IPS-20b (cell line): ENCODE measurements around the gene MRPL44.

ENCODE experiments used
- H3K27ac ChIP-seq: one replicate; pipeline ENCODE4 v1.5.1; 2013; ENCODE audit warnings: low read length
- H3K27me3 ChIP-seq: 2 replicates; pipeline ENCODE4 v1.6.1; 2013; ENCODE audit warnings: mild to moderate bottlenecking, low read length, inconsistent platforms; ENCODE audit not compliant: insufficient read depth
- H3K36me3 ChIP-seq: 2 replicates; pipeline ENCODE4 v1.6.1; 2013; ENCODE audit warnings: low read depth, mild to moderate bottlenecking, inconsistent platforms, low read length, moderate library complexity; ENCODE audit not compliant: insufficient read depth
- H3K4me1 ChIP-seq: 2 replicates; pipeline ENCODE4 v1.6.1; 2013; ENCODE audit warnings: mild to moderate bottlenecking, control low read depth, inconsistent platforms, low read length, moderate library complexity; ENCODE audit not compliant: insufficient read depth
- H3K4me3 ChIP-seq: 2 replicates; pipeline ENCODE4 v1.5.1; 2013; ENCODE audit warnings: mild to moderate bottlenecking, low read length, inconsistent platforms
- H3K9ac ChIP-seq: 2 replicates; pipeline ENCODE4 v1.6.1; 2013; ENCODE audit warnings: low read depth, mild to moderate bottlenecking, inconsistent platforms, low read length, moderate library complexity
- H3K9me3 ChIP-seq: 2 replicates; pipeline ENCODE4 v1.6.1; 2013; ENCODE audit warnings: mild to moderate bottlenecking, low read depth, low read length, inconsistent platforms; ENCODE audit not compliant: insufficient read depth

The MRPL44 gene

DNA sequence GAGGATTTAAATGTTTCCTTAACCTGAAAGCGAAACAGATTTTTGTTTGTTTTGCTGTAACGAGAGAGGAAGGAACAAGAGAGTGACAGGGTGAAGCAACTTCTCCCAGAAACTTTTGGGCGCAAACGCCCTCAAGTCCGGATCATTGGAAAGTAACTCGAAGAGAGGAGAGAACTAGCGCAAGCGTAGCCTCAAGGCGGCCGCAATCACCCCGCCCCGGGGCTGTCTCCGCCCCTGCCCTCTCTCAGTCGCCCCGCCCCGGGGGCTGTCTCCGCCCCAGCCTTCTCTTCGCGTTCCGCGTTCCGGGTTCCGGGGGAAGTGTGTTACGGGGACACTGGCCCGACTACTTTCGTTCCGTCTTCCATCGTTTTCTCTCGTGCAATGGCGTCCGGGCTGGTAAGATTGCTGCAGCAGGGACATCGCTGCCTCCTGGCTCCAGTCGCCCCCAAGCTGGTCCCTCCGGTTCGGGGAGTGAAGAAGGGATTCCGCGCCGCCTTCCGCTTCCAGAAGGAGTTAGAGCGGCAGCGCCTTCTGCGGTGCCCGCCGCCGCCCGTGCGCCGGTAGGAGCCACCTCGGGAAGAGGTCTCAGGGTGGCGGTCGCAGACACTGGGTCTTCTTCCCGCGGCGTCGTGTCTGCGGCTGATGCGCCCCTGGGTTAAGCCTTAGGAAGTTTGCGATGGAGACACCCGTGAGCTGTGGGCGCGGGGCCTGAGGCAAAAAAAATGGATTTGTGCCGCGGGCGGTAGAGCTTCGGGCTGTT lies at the start of gene MRPL44:
TSS of gene MRPL44 (plus strand) at position 372 of the 760 bp plus-strand sequence. CDS start at position 382, 10 bp downstream.
- peaks cover 29% of the 10 kb centered on the region for H3K4me1 ChIP-seq
- H3K27me3 ChIP-seq, result no peaks in the 10 kb centered on the region
- peak within 1 kb of the TSS; percentile 95 for H3K4me3 ChIP-seq
- H3K27ac ChIP-seq, result peak within 1 kb of the TSS; percentile 90
- H3K9ac ChIP-seq, result peak within 1 kb of the TSS; percentile 93
- no peaks in the 10 kb centered on the region for H3K9me3 ChIP-seq
- peaks cover 31% of the 10 kb centered on the region for H3K36me3 ChIP-seq

- Histone ChIP-seq H3K27ac (no peak overlapping the region), H3K4me1 (no peaks in the 10 kb centered on the region), H3K4me3 (no peak overlapping the region), H3K36me3 (peaks cover 44% of the 10 kb centered on the region), H3K27me3 (no peaks in the 10 kb centered on the region), H3K9me3 (no peaks in the 10 kb centered on the region), H3K9ac (no peak overlapping the region)
Observed at GRCh38 chr2:223908304-223908998, 48.8 kb upstream of the MRPL44 start.

- Histone ChIP-seq H3K9ac (no peak overlapping the region), H3K27me3 (no peaks in the 10 kb centered on the region), H3K9me3 (no peaks in the 10 kb centered on the region), H3K36me3 (peaks cover 39% of the 10 kb centered on the region), H3K4me1 (no peaks in the 10 kb centered on the region), H3K4me3 (no peak overlapping the region), H3K27ac (no peak overlapping the region)
Observed at GRCh38 chr2:223909001-223909741, 48.1 kb upstream of the MRPL44 start.

- H3K27me3 ChIP-seq, result no peaks in the 10 kb centered on the region
- H3K4me1 ChIP-seq, result 0 out of 2 replicates have a peak, but pooled peaks cover 3% of the 10 kb centered on the region
- no peaks in the 10 kb centered on the region for H3K9me3 ChIP-seq
- H3K27ac ChIP-seq, result no peak overlapping the region
- H3K36me3 ChIP-seq, result peaks cover 49% of the 10 kb centered on the region
- no peak overlapping the region for H3K9ac ChIP-seq
- H3K4me3 ChIP-seq, result no peak overlapping the region
Observed at GRCh38 chr2:223914324-223914723, 42.9 kb upstream of the MRPL44 start.

DNA sequence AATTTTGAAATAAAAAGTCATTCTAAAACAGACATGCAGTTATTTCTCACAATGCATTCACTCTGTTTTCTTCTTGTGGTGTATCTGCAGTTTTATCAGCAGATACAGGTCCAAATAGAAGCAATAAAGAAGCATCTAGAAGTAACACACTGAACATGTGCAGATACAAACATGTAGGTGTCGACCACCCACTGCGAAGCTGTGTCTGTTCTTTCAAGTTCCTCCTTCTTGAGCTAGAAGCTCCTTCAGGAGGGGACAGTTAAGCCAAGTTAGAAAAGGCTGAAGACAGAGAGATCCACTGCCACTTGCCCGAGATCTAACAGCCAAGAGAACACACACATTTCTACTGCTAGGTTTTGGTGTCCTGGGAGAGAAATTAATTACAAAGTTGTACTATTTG lies 42.2 kb upstream of the MRPL44 start:
- Histone ChIP-seq H3K36me3 (peaks cover 49% of the 10 kb centered on the region), H3K9ac (no peak overlapping the region), H3K27ac (no peak overlapping the region), H3K4me1 (0 out of 2 replicates have a peak, but pooled peaks cover 3% of the 10 kb centered on the region), H3K4me3 (no peak overlapping the region), H3K9me3 (no peaks in the 10 kb centered on the region), H3K27me3 (no peaks in the 10 kb centered on the region)

DNA sequence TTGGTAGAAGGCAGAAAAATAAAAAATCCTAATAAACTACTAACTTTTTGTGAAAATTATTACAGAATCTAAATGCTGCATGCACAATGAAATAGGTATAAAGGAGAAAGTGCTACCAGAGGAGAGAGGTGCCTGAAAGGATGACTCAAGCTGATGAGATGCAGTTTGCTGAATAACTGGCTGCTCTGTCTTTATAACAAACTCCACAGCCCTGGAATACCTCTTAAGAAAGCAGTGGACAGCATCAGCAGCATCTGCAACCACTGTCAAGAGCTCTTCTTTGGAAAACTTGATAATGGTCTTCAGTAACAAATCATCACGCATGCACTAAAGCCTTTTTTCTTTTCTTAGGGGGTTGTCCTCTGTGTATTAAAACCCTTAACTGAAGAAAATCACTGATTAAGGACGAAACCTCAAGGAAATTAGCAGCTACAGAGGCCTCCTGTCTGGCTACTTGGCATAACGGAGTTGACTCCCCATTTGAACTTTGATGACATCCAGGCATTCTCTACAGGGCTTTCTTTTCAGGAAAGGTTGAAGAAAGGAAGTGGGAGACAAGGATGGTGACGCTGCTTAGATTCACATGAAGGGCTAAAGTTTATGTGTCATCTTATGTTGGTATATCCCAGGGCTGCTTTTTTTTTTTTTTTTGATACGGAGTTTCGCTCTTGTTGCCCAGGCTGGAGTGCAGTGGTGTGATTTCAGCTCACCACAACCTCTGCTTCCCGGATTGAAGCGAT lies 40.9 kb upstream of the MRPL44 start:
- Histone ChIP-seq H3K4me1 (0 out of 2 replicates have a peak, but pooled peaks cover 3% of the 10 kb centered on the region), H3K9ac (no peak overlapping the region), H3K9me3 (no peaks in the 10 kb centered on the region), H3K27ac (no peak overlapping the region), H3K27me3 (no peaks in the 10 kb centered on the region), H3K4me3 (no peak overlapping the region), H3K36me3 (peaks cover 45% of the 10 kb centered on the region)

DNA sequence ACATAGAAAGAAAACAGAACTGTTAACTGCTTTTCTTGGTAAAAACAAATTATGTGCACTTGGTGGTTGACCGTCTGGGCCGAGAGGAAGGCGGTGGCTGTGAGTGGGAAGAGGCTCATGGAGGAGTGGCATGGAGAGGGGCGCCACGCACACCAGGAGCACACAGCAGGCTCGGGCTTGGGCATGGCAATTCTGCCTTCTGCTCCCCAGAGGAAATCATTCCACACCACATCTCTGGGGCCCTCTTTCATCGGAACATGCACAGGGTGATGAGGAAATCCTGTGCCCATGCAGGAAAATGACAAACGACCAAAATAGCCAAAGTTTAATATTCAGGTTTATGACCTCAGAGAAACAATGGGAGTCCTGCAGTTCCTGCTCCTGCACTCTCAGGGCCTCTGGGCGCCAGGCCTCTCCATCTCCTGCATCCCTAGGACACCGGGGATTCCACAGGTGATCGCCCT lies 38.6 kb upstream of the MRPL44 start:
- Histone ChIP-seq H3K4me1 (0 out of 2 replicates have a peak, but pooled peaks cover 3% of the 10 kb centered on the region), H3K4me3 (no peak overlapping the region), H3K9ac (no peak overlapping the region), H3K27ac (no peak overlapping the region), H3K9me3 (no peaks in the 10 kb centered on the region), H3K36me3 (peaks cover 41% of the 10 kb centered on the region), H3K27me3 (no peaks in the 10 kb centered on the region)

DNA sequence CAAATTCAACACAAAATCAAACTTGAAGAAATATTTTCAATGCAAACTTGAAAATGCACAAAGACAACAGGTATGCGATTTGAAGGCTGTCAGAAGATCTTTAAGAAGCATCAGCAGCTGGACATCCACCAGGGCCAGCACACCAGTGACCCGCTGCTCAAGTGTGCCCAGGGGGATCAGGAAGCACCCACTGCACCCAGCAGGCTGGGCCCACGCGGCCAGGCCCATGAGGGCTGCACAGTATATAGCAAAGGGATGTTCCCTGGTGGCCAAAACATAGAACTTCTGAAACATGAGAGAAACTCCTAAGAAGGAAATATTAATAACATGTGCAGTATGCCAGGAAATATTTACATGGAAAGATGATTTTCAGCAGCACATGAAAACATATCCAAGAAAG lies 37.2 kb upstream of the MRPL44 start:
- H3K4me3 ChIP-seq, result no peak overlapping the region
- H3K9me3 ChIP-seq, result no peaks in the 10 kb centered on the region
- H3K9ac ChIP-seq, result no peak overlapping the region
- H3K27ac ChIP-seq, result no peak overlapping the region
- 0 out of 2 replicates have a peak, but pooled peaks cover 3% of the 10 kb centered on the region for H3K4me1 ChIP-seq
- no peaks in the 10 kb centered on the region for H3K27me3 ChIP-seq
- peaks cover 33% of the 10 kb centered on the region for H3K36me3 ChIP-seq

GRCh38 chr2:223921204-223921603 lies 36.1 kb upstream of the MRPL44 start:
- Histone ChIP-seq H3K9me3 (no peaks in the 10 kb centered on the region), H3K4me3 (no peak overlapping the region), H3K36me3 (peaks cover 27% of the 10 kb centered on the region; the same call in 1 of the 2 replicates), H3K27ac (no peak overlapping the region), H3K9ac (no peak overlapping the region), H3K4me1 (no peaks in the 10 kb centered on the region), H3K27me3 (no peaks in the 10 kb centered on the region)

DNA sequence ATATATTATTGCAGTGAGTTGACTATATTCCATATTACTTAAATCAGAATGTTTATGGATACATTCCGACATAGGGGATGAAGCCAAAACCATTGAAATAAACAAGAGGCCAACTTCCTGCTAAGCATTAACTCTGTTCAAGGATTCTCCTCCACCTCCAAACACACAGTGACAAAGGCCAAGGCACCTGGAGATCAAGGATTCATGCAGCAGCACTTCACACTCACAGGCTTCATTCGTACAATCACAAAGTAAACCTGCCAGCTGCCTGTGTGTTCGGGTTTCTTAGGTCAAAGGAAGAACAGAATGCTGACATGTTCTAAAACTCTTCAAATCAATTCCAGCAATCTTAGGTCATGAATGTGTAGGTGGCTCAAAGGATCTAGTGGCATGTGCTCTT lies 35.0 kb upstream of the MRPL44 start:
- H3K36me3 ChIP-seq, result peaks cover 17% of the 10 kb centered on the region; the same call in 1 of the 2 replicates

DNA sequence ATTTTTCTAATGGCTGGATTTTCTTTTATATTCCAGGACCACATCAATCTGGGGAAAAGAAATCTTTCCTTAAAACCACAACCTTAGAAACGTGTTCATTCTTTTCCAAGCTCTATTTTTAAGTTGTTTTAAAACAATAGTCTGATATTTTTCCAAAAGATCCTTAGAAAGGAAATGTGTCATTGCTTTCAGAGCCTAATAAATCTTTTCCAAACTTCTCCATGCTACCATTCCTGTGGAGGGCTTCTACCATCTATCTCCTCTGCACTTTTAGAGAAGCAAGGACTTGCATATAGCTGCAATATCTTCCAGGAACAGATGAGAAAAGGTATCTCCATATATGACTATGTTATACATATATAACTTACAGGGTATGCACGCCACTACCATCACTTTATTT lies 33.3 kb upstream of the MRPL44 start:
- Histone ChIP-seq H3K4me3 (no peak overlapping the region), H3K27me3 (no peaks in the 10 kb centered on the region), H3K9ac (no peak overlapping the region), H3K9me3 (peaks cover 3% of the 10 kb centered on the region; the same call in 1 of the 2 replicates), H3K4me1 (no peaks in the 10 kb centered on the region), H3K27ac (no peak overlapping the region), H3K36me3 (peaks cover 12% of the 10 kb centered on the region; the same call in 1 of the 2 replicates)

More for the DNA sequence above, 35.0 kb upstream of the MRPL44 start:
- H3K4me1 ChIP-seq, result no peaks in the 10 kb centered on the region
- H3K4me3 ChIP-seq, result no peak overlapping the region
- H3K27ac ChIP-seq, result no peak overlapping the region
- H3K9me3 ChIP-seq, result peaks cover 3% of the 10 kb centered on the region; the same call in 1 of the 2 replicates
- no peak overlapping the region for H3K9ac ChIP-seq
- no peaks in the 10 kb centered on the region for H3K27me3 ChIP-seq
